Measurements from ENCODE around the gene DLGAP1. TPM values are rescaled to one million over a fixed set of nuclear protein-coding genes. Genes with fewer than 3 reads are reported as not detected.

The DLGAP1 gene
- polyA plus RNA-seq, 1 of the 3 experiments (the other 2 are of a cell fraction): not detected

DNA sequence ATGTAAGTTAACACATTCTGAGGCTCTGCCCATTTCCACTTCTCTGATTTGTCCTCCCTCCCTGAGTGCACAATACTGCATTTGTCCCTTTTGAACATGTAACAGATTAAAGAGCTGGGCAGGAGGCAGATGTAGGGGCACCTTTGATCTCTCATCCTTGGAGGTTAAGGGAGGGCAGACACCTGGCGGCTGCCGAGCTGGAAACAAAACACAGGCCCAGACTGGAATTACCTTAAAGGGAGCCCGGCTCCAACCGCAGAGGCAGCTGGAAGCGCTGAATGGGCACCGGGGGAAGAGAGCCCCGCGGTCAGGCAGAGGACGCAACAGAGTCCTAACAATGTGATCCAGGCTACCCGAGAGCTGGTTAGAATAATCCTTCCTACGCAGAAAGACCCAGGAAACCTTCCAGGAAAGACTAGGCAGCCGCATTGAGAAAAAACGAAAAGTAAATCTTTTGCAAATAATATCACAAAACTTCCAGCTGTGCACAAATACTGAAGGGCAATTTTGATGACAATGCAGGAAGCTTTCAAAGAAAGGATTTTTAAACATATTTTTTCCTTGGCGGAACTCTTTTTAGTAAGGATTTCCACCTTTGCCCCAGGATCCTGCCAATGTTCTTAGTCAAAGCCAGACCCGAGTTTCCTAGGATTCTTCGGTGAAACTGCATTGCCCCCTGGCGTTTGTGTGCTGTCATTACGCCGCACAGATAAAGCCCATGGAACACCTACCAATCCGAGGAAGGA, 789.2 kb downstream of the DLGAP1 start:
- no peaks in the 10 kb centered on the region for H4K20me1 ChIP-seq (ENCODE audit: insufficient read depth)
- peak; percentile 82 for DNase-seq
- no peaks in the 10 kb centered on the region for H3K9me3 ChIP-seq
- H3K9me2 ChIP-seq: no peaks in the 10 kb centered on the region
- 54% methylated on average over 20 of the region's 20 CpGs for WGBS (ENCODE audit: low lambda C conversion rate)
- peak; percentile 98 for TF ChIP-seq RAD21 (IDR thresholded peaks at IDR 0.05; ENCODE audit: low read length)
- no peak for TF ChIP-seq YY1 (IDR thresholded peaks at IDR 0.05; ENCODE audit: low read depth)
- TF ChIP-seq, protein P1, sequence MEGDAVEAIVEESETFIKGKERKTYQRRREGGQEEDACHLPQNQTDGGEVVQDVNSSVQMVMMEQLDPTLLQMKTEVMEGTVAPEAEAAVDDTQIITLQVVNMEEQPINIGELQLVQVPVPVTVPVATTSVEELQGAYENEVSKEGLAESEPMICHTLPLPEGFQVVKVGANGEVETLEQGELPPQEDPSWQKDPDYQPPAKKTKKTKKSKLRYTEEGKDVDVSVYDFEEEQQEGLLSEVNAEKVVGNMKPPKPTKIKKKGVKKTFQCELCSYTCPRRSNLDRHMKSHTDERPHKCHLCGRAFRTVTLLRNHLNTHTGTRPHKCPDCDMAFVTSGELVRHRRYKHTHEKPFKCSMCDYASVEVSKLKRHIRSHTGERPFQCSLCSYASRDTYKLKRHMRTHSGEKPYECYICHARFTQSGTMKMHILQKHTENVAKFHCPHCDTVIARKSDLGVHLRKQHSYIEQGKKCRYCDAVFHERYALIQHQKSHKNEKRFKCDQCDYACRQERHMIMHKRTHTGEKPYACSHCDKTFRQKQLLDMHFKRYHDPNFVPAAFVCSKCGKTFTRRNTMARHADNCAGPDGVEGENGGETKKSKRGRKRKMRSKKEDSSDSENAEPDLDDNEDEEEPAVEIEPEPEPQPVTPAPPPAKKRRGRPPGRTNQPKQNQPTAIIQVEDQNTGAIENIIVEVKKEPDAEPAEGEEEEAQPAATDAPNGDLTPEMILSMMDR (IDR thresholded peaks at IDR 0.05): peak; percentile 96
- peak; percentile 20; the same call in 1 of the 2 replicates for TF ChIP-seq NRF1 (IDR thresholded peaks at IDR 0.05; ENCODE audit: low read depth, low read length)
- peak; percentile 98 for TF ChIP-seq SMC3 (IDR thresholded peaks at IDR 0.05; ENCODE audit: low read depth, low read length)
- 0 out of 2 replicates have a peak, but pooled peaks have one; percentile 2 for TF ChIP-seq FOSL2 (IDR thresholded peaks at IDR 0.05; ENCODE audit: borderline replicate concordance, low read depth)
- TF ChIP-seq NFIC (IDR thresholded peaks at IDR 0.05; ENCODE audit: borderline replicate concordance): 0 out of 2 replicates have a peak, but pooled peaks have one; percentile 11
- TF ChIP-seq TCF12 (IDR thresholded peaks at IDR 0.05): peak; percentile 28; the same call in 1 of the 2 replicates
- TF ChIP-seq RCOR1 (IDR thresholded peaks at IDR 0.05; ENCODE audit: low read length): no peak
- H3K4me3 ChIP-seq (ENCODE audit: low read depth in 2 of 2, low read length in 1 of 2): peak overlapping the region in 1 of 2 experiments; percentile 41; a peak in 1 of 4 replicates
- H3K9ac ChIP-seq: no peak overlapping the region
- H3K27ac ChIP-seq (ENCODE audit: low read depth in 2 of 2, low read length in 1 of 2): peak overlapping the region; percentile 37 to 53; a peak in 2 of 4 replicates
- H3K79me2 ChIP-seq (ENCODE audit: insufficient read depth): no peaks in the 10 kb centered on the region
- H3K4me2 ChIP-seq: no peak overlapping the region
- no peaks in the 10 kb centered on the region for H3K27me3 ChIP-seq (ENCODE audit: insufficient read depth)
- ChIA-PET POLR2A (interaction anchor here (1.0 kb wide), 2 partner anchors 72 to 405 kb away, joined by 3 to 4 read pairs; partner anchors contain the start of gene MYL12B), CTCF (interaction anchor here (0.5 to 8.4 kb wide), 77 partner anchors 8 to 1188 kb away, joined by 3 to 233 read pairs (median 4); partner anchors contain the start of gene MYL12A)
- peak overlapping the region; percentile 80; the same call in 1 of the 2 replicates for H2AFZ ChIP-seq (ENCODE audit: low read depth)
- H3K4me1 ChIP-seq (ENCODE audit: control insufficient read depth in 1 of 2, insufficient read depth in 2 of 2, low read depth in 1 of 2, low read length in 1 of 2): peaks cover 5 to 18% of the 10 kb centered on the region in 2 experiments; a peak in 2 of 4 replicates
- no peaks in the 10 kb centered on the region for H3K36me3 ChIP-seq (replicated peaks in 1 of 2; ENCODE audit: control insufficient read depth in 1 of 2, insufficient read depth in 2 of 2, low read length in 1 of 2)
- H3F3A ChIP-seq (replicated peaks; ENCODE audit: insufficient read depth): no peaks in the 10 kb centered on the region

DNA sequence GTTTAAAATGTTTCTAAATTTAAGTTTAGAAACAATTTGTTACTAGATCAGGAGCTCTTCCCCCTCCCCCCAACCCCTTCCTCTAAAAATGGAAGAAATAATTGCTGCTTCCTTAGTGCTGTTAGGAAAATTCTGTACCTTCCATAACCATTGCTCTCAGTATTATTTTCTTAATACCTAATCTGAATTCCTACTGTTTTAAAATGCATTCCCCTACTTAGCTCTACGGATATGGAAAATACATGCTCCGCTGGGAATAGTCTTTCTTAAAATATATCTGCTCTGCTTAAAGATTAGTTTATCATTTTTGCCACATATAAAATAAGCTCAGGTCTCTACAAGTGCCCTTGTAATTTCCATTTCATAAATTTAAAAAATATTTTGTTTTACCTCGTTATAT, 789.9 kb downstream of the DLGAP1 start:
- H3K27ac ChIP-seq (ENCODE audit: low read depth in 2 of 2, low read length in 1 of 2): no peak overlapping the region
- H2AFZ ChIP-seq (ENCODE audit: low read depth): no peak overlapping the region
- no peak for TF ChIP-seq IRF3 (IDR thresholded peaks at IDR 0.05; ENCODE audit: low read depth, low read length)
- TF ChIP-seq RCOR1 (IDR thresholded peaks at IDR 0.05; ENCODE audit: low read length): no peak
- no peak for TF ChIP-seq EP300 (IDR thresholded peaks at IDR 0.05; ENCODE audit: borderline replicate concordance in 1 of 2, low read depth in 1 of 2, low read length in 1 of 2)
- TF ChIP-seq CHD2 (IDR thresholded peaks at IDR 0.05; ENCODE audit: low read length, partially characterized antibody): no peak
- TF ChIP-seq MXI1 (IDR thresholded peaks at IDR 0.05; ENCODE audit: low read depth, low read length): no peak
- TF ChIP-seq FOXM1 (IDR thresholded peaks at IDR 0.05; ENCODE audit: low read depth): no peak
- TF ChIP-seq USF2 (IDR thresholded peaks at IDR 0.05; ENCODE audit: borderline replicate concordance, low read depth, low read length): no peak
- no peak for TF ChIP-seq RAD21 (IDR thresholded peaks at IDR 0.05; ENCODE audit: low read length)
- TF ChIP-seq TEAD4 (IDR thresholded peaks at IDR 0.05; ENCODE audit: borderline replicate concordance, insufficient read depth): no peak
- no peak for TF ChIP-seq SMC3 (IDR thresholded peaks at IDR 0.05; ENCODE audit: low read depth, low read length)
- no peak for TF ChIP-seq FOSL2 (IDR thresholded peaks at IDR 0.05; ENCODE audit: borderline replicate concordance, low read depth)
- TF ChIP-seq FOXJ3 (CRISPR knock-in tag; IDR thresholded peaks at IDR 0.05): no peak
- no peak for TF ChIP-seq RFX5 (IDR thresholded peaks at IDR 0.05; ENCODE audit: low read length)
- no peak for TF ChIP-seq ELF1 (IDR thresholded peaks at IDR 0.05)
- no peak for TF ChIP-seq NFIC (IDR thresholded peaks at IDR 0.05; ENCODE audit: borderline replicate concordance)
- TF ChIP-seq TCF12 (IDR thresholded peaks at IDR 0.05): no peak
- TF ChIP-seq SIN3A (IDR thresholded peaks at IDR 0.05; ENCODE audit: borderline replicate concordance, low read depth, low read length): no peak

More for the DNA sequence above, 789.9 kb downstream of the DLGAP1 start:
- no peaks in the 10 kb centered on the region for H3K36me3 ChIP-seq (replicated peaks in 1 of 2; ENCODE audit: control insufficient read depth in 1 of 2, insufficient read depth in 2 of 2, low read length in 1 of 2)
- no peaks in the 10 kb centered on the region for H3K9me2 ChIP-seq
- no peak overlapping the region for H3K4me3 ChIP-seq (ENCODE audit: low read depth in 2 of 2, low read length in 1 of 2)
- no peak overlapping the region for H3K9ac ChIP-seq
- CTCF ChIA-PET: interaction anchor here (0.8 to 8.4 kb wide), 26 partner anchors 12 to 419 kb away, joined by 3 to 233 read pairs (median 10); partner anchors contain the start of gene MYL12A
- H4K20me1 ChIP-seq (ENCODE audit: insufficient read depth): no peaks in the 10 kb centered on the region
- WGBS (ENCODE audit: low lambda C conversion rate): 96% methylated on average over 3 of the region's 3 CpGs
- no peak for DNase-seq
- no peaks in the 10 kb centered on the region for H3K27me3 ChIP-seq (ENCODE audit: insufficient read depth)
- peaks cover 5 to 18% of the 10 kb centered on the region in 2 experiments; a peak in 2 of 4 replicates for H3K4me1 ChIP-seq (ENCODE audit: control insufficient read depth in 1 of 2, insufficient read depth in 2 of 2, low read depth in 1 of 2, low read length in 1 of 2)
- H3K9me3 ChIP-seq: no peaks in the 10 kb centered on the region
- no peak overlapping the region for H3K4me2 ChIP-seq
- H3F3A ChIP-seq (replicated peaks; ENCODE audit: insufficient read depth): no peaks in the 10 kb centered on the region
- H3K79me2 ChIP-seq (ENCODE audit: insufficient read depth): no peaks in the 10 kb centered on the region
- POLR2A ChIA-PET: no interaction called here
